SK-N-SH (cell line): ENCODE data around the gene FGF8.

Source experiments
- CTCF ChIP-seq: fragments of 200-600 bp; sonication (generic); IDR thresholded peaks from 2 replicates; pipeline ENCODE4 v1.6.1; 2017; ENCODE audit warnings: antibody characterized with exemption, mild to moderate bottlenecking, moderate library complexity
- EP300 ChIP-seq, 2 experiments: IDR thresholded peaks; 2 replicates each; pipeline versions ENCODE4 v1.4.0 to v1.6.1; 2012; ENCODE audit warnings: borderline replicate concordance in 1 of 2, low read depth in 1 of 2, low read length in 1 of 2
- JUND ChIP-seq: IDR thresholded peaks from 2 replicates; pipeline ENCODE4 v1.4.0; 2012
- MXI1 ChIP-seq: IDR thresholded peaks from 2 replicates; pipeline ENCODE4 v1.6.1; 2012; ENCODE audit warnings: mild to moderate bottlenecking, low read depth, low read length, improper control_type of control experiment
- POLR2AphosphoS5 ChIP-seq: IDR thresholded peaks from 2 replicates; pipeline ENCODE4 v1.6.1; 2012; ENCODE audit warnings: low read depth, low read length
- TAF1 ChIP-seq: IDR thresholded peaks from 2 replicates; pipeline ENCODE4 v1.6.1; 2012; ENCODE audit warnings: low read depth, mild to moderate bottlenecking, low read length, moderate library complexity, borderline replicate concordance

GRCh38 chr10:101797403-101798059 is 21.6 kb upstream of the FGF8 start:
- TF ChIP-seq MXI1 = no peak
- no peak for TF ChIP-seq CTCF
- no peak for TF ChIP-seq EP300 (IDR thresholded peaks at IDR 0.05; ENCODE audit: borderline replicate concordance in 1 of 2, low read depth in 1 of 2, low read length in 1 of 2)
- no peak for TF ChIP-seq TAF1
- no peak for TF ChIP-seq POLR2AphosphoS5
- no peak for TF ChIP-seq JUND
